ENCODE data around the gene AAK1. TPM values are rescaled to one million over a fixed set of nuclear protein-coding genes. Genes with fewer than 3 reads are reported as not detected.

AAK1 gene
- total RNA-seq, 6 experiments from 2014 or later = 96.6 to 123 (median 108) TPM

DNA sequence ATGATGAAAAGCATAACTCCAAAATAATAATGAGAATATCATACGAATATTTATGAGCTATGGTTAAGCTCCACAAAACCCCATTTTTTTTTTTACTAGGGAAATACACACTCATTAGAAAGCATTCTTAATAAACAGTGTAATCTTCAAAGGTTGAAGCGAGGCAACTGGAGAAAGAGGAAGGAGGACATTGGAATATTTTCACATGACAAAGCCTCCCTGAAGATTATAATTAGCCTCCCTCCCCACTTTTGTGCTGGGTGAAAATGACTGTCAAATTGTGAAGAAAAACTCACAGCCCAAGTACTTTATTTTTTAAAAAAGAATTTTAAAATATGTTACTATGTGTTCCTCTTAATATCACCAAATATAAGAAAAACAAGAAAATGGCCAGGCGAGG lies 142.2 kb downstream of the AAK1 start:
- H3K36me3 Mint-ChIP-seq (ENCODE audit: low read depth) = peaks cover 19% of the 10 kb centered on the region
- DNase-seq = no peak
- no peak overlapping the region for H3K4me3 Mint-ChIP-seq
- peaks cover 1% of the 10 kb centered on the region; the same call in 1 of the 2 replicates for H3K27me3 Mint-ChIP-seq (ENCODE audit: insufficient read depth)
- TF ChIP-seq, protein P1, sequence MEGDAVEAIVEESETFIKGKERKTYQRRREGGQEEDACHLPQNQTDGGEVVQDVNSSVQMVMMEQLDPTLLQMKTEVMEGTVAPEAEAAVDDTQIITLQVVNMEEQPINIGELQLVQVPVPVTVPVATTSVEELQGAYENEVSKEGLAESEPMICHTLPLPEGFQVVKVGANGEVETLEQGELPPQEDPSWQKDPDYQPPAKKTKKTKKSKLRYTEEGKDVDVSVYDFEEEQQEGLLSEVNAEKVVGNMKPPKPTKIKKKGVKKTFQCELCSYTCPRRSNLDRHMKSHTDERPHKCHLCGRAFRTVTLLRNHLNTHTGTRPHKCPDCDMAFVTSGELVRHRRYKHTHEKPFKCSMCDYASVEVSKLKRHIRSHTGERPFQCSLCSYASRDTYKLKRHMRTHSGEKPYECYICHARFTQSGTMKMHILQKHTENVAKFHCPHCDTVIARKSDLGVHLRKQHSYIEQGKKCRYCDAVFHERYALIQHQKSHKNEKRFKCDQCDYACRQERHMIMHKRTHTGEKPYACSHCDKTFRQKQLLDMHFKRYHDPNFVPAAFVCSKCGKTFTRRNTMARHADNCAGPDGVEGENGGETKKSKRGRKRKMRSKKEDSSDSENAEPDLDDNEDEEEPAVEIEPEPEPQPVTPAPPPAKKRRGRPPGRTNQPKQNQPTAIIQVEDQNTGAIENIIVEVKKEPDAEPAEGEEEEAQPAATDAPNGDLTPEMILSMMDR (IDR thresholded peaks at IDR 0.05) = no peak
- H3K4me1 Mint-ChIP-seq (ENCODE audit: low read depth) = peaks cover 6% of the 10 kb centered on the region
- H3K27ac Mint-ChIP-seq = no peak overlapping the region
- H3K9me3 Mint-ChIP-seq = no peaks in the 10 kb centered on the region

DNA sequence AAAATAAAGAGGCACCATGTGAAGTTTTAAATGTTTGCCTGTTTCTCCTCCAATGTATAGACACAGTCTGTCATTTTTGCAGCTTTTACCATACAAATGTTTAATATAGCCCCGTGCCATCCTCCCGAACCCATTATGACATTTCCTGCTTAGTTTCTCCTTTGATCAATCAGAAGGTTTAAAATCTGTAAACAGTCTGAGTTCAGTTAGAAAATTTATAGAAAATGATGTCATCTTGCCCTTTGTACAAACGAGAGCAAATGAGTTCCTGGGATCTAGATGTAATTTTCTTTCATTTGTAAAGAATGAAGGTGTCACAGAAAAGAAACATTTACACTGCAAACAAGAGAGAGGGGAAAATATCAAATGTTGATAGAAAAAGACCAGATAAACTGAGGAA lies 143.6 kb downstream of the AAK1 start:
- no peak overlapping the region for H3K27ac Mint-ChIP-seq
- H3K36me3 Mint-ChIP-seq (ENCODE audit: low read depth) = peaks cover 10% of the 10 kb centered on the region
- TF ChIP-seq, protein P1 (IDR thresholded peaks at IDR 0.05) = no peak
- H3K9me3 Mint-ChIP-seq = no peaks in the 10 kb centered on the region
- H3K4me3 Mint-ChIP-seq = no peak overlapping the region
- 0 out of 2 replicates have a peak, but pooled peaks cover 1% of the 10 kb centered on the region for H3K27me3 Mint-ChIP-seq (ENCODE audit: insufficient read depth)
- DNase-seq = no peak
- H3K4me1 Mint-ChIP-seq (ENCODE audit: low read depth) = peaks cover 6% of the 10 kb centered on the region

DNA sequence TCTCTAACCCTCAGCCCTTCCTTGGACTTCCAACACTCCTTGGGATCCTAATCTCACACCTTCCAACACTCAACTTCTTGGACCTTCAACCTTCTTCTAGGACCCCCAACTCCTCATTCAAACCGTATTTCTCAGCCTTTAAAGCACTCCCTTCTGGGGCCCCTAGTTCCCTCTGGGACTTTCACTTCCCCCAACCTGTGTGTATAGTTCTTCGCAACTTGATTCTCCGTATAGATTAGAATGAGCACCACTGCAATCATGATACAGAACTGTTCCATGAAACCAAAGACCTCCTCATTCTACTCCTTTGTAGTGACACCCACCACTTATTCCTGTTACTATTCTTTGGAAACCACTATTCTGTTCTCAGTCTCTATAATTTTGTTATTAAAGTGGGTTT lies 144.3 kb downstream of the AAK1 start:
- no peak overlapping the region for H3K27ac Mint-ChIP-seq
- TF ChIP-seq, protein P1 (IDR thresholded peaks at IDR 0.05) = no peak
- H3K27me3 Mint-ChIP-seq (ENCODE audit: insufficient read depth) = 0 out of 2 replicates have a peak, but pooled peaks cover 1% of the 10 kb centered on the region
- H3K4me3 Mint-ChIP-seq = no peak overlapping the region
- H3K36me3 Mint-ChIP-seq (ENCODE audit: low read depth) = peaks cover 10% of the 10 kb centered on the region
- no peaks in the 10 kb centered on the region for H3K9me3 Mint-ChIP-seq
- peaks cover 6% of the 10 kb centered on the region for H3K4me1 Mint-ChIP-seq (ENCODE audit: low read depth)
- no peak for DNase-seq

DNA sequence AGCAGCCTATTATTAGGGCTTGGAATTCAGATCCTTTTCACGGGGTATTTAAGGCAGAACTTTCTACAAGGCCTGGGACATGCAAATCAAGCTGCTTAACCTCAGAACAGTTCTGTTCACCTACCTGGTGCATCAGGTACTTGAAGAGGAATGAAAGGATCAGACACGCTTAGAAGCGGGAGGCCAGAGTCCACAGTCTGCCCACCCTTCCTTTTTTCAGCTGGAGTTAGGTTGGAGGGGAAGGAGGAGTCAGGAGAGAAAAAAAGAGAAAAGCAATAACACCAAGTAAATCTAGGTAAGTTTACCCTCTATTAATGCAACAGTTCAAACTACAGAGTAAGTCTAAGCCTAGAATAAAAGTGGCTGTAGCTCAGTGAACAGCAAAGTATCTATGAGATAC lies 147.7 kb downstream of the AAK1 start:
- TF ChIP-seq, protein P1 (IDR thresholded peaks at IDR 0.05) = no peak
- H3K9me3 Mint-ChIP-seq = no peaks in the 10 kb centered on the region
- H3K4me1 Mint-ChIP-seq (ENCODE audit: low read depth) = peaks cover 6% of the 10 kb centered on the region
- no peak overlapping the region for H3K27ac Mint-ChIP-seq
- peaks cover 15% of the 10 kb centered on the region for H3K36me3 Mint-ChIP-seq (ENCODE audit: low read depth)
- H3K4me3 Mint-ChIP-seq = no peak overlapping the region
- 0 out of 2 replicates have a peak, but pooled peaks cover 1% of the 10 kb centered on the region for H3K27me3 Mint-ChIP-seq (ENCODE audit: insufficient read depth)
- DNase-seq = no peak

DNA sequence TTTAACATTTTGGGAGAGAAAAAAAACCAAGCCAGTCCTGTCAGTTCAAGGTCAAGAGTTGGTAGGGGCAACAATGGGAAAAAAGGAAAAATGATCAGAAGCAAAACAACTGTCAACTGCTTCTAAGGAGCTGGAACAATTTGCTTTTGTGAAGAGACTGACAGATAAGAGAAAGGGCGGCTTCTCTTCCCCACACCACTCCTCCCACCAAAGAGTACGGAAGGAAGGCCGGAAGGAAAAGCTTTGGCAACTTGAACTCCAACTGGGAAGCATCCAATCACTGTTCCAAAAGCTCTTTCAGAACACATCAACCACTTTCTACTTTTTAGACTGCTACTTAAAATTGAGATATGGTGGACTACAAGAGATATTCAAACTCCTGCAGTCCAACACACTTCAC lies 148.5 kb downstream of the AAK1 start:
- H3K36me3 Mint-ChIP-seq (ENCODE audit: low read depth) = peaks cover 17% of the 10 kb centered on the region
- H3K27ac Mint-ChIP-seq = no peak overlapping the region
- no peak overlapping the region for H3K4me3 Mint-ChIP-seq
- DNase-seq = no peak
- TF ChIP-seq, protein P1 (IDR thresholded peaks at IDR 0.05) = no peak
- H3K9me3 Mint-ChIP-seq = no peaks in the 10 kb centered on the region
- H3K27me3 Mint-ChIP-seq (ENCODE audit: insufficient read depth) = peaks cover 2% of the 10 kb centered on the region; the same call in 1 of the 2 replicates
- peaks cover 6% of the 10 kb centered on the region for H3K4me1 Mint-ChIP-seq (ENCODE audit: low read depth)

DNA sequence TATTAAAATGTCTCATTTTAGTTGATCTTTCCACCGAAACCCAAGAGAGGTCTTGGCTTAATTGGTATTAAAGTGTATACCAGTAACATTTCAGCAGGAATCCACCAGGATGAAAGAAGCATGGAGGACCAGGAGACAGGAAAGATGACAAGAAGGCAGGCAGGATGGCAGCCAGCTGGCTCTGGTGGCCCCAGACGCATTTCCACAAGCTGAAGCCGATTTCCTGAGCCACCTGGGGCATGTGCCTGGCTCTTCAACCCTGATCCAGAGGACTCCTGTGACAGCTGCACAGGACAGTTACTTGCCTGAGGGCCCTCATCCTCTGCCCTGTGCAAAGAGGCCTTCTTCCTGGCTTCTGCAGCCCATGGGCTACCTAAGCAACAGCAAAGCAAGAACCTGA lies 149.4 kb downstream of the AAK1 start:
- Mint-ChIP-seq H3K4me1 (ENCODE audit: low read depth) (peaks cover 9% of the 10 kb centered on the region; the same call in 1 of the 2 replicates), H3K9me3 (no peaks in the 10 kb centered on the region), H3K27me3 (ENCODE audit: insufficient read depth) (peaks cover 2% of the 10 kb centered on the region; the same call in 1 of the 2 replicates), H3K4me3 (no peak overlapping the region), H3K27ac (no peak overlapping the region), H3K36me3 (ENCODE audit: low read depth) (peaks cover 18% of the 10 kb centered on the region)
- TF ChIP-seq, protein P1 (IDR thresholded peaks at IDR 0.05) = no peak
- DNase-seq = no peak

Data from HFFc6 (cell line).